Limb (tissue), 2 donors: Measurements from ENCODE around the gene PANK4.

ENCODE experiments used
- DNase-seq, 2 donors: peaks; one replicate each; pipeline ENCODE4 v3.0.0-alpha.2; 2016; ENCODE audit errors: extremely low spot score in 2 of 2

PANK4 gene

GRCh38 chr1:2512862-2513421, 13.5 kb downstream of the PANK4 start:
- no peak for DNase-seq

- DNase-seq = no peak
These were observed 15.8 kb downstream of the PANK4 start for GRCh38 chr1:2510366-2511155.

GRCh38 chr1:2509589-2509988, 16.8 kb downstream of the PANK4 start:
- DNase-seq = no peak

- no peak for DNase-seq
These were observed 17.6 kb downstream of the PANK4 start for GRCh38 chr1:2508751-2509150.

- no peak for DNase-seq
These were observed 18.2 kb downstream of the PANK4 start for GRCh38 chr1:2508180-2508579.

GRCh38 chr1:2507744-2508155, 18.6 kb downstream of the PANK4 start:
- no peak for DNase-seq

- DNase-seq = no peak
These were observed 19.4 kb downstream of the PANK4 start for GRCh38 chr1:2506901-2507565.

- no peak for DNase-seq
These were observed 20.2 kb downstream of the PANK4 start for GRCh38 chr1:2506007-2506860.

- DNase-seq = no peak
These were observed 20.9 kb downstream of the PANK4 start for GRCh38 chr1:2505461-2505994.

GRCh38 chr1:2504949-2505272, 21.5 kb downstream of the PANK4 start:
- no peak for DNase-seq

GRCh38 chr1:2504225-2504948, 22.0 kb downstream of the PANK4 start:
- peak in 1 of 2 donors; percentile 72 for DNase-seq

- no peak for DNase-seq
These were observed 22.7 kb downstream of the PANK4 start for GRCh38 chr1:2503554-2504224.

GRCh38 chr1:2502661-2503553, 23.5 kb downstream of the PANK4 start:
- no peak for DNase-seq

- no peak for DNase-seq
These were observed 24.2 kb downstream of the PANK4 start for GRCh38 chr1:2502210-2502609.

GRCh38 chr1:2501820-2502119, 24.6 kb downstream of the PANK4 start:
- no peak for DNase-seq

GRCh38 chr1:2501041-2501819, 25.2 kb downstream of the PANK4 start:
- DNase-seq = no peak

GRCh38 chr1:2499986-2500596, 26.3 kb downstream of the PANK4 start:
- DNase-seq = no peak

GRCh38 chr1:2499260-2499659, 27.1 kb downstream of the PANK4 start:
- DNase-seq = no peak
